ES-I3 (cell line): ENCODE measurements around the gene FRMPD1.
"Not testable (repeated sequence)": the region's sequence is repeated elsewhere in the genome, so short reads cannot be mapped to it uniquely, and the experiment has no call there.

ENCODE experiments used
- H3K36me3 ChIP-seq: 2 replicates; pipeline ENCODE4 v1.6.1; 2013; ENCODE audit warnings: mild to moderate bottlenecking, low read length, control low read depth, moderate library complexity; ENCODE audit not compliant: insufficient read depth
- H3K4me1 ChIP-seq: 2 replicates; pipeline ENCODE4 v1.6.1; 2013; ENCODE audit warnings: mild to moderate bottlenecking, control low read depth, low read length; ENCODE audit not compliant: insufficient read depth
- H3K9ac ChIP-seq: 2 replicates; pipeline ENCODE4 v1.6.1; 2013; ENCODE audit warnings: low read depth, mild to moderate bottlenecking, low read length, moderate library complexity
- H3K9me3 ChIP-seq: 2 replicates; pipeline ENCODE4 v1.6.1; 2013; ENCODE audit warnings: mild to moderate bottlenecking, low read length, moderate library complexity; ENCODE audit not compliant: control insufficient read depth, insufficient read depth

Gene FRMPD1

GRCh38 chr9:37650873-37651768 lies at the start of gene FRMPD1:
TSS of gene FRMPD1 (plus strand) at chr9:37650954. CDS start at chr9:37692642, 41,688 bp downstream.
- H3K9ac ChIP-seq, result peak within 1 kb of the TSS; percentile 67
- no peaks in the 10 kb centered on the region for H3K9me3 ChIP-seq
- H3K36me3 ChIP-seq, result no peaks in the 10 kb centered on the region
- 0 out of 2 replicates have a peak, but pooled peaks cover 7% of the 10 kb centered on the region for H3K4me1 ChIP-seq

- not testable (repeated sequence) for H3K9me3 ChIP-seq, H3K36me3 ChIP-seq, H3K4me1 ChIP-seq, H3K9ac ChIP-seq
Observed at GRCh38 chr9:37602061-37602460, 48.7 kb upstream of the FRMPD1 start.

GRCh38 chr9:37602817-37603216 lies 47.9 kb upstream of the FRMPD1 start:
- no peaks in the 10 kb centered on the region for H3K4me1 ChIP-seq
- H3K9me3 ChIP-seq, result no peaks in the 10 kb centered on the region
- H3K36me3 ChIP-seq, result no peaks in the 10 kb centered on the region
- H3K9ac ChIP-seq, result no peak overlapping the region

GRCh38 chr9:37604296-37604695 lies 46.5 kb upstream of the FRMPD1 start:
- H3K36me3 ChIP-seq, result no peaks in the 10 kb centered on the region
- no peaks in the 10 kb centered on the region for H3K4me1 ChIP-seq
- no peak overlapping the region for H3K9ac ChIP-seq
- no peaks in the 10 kb centered on the region for H3K9me3 ChIP-seq

- no peak overlapping the region for H3K9ac ChIP-seq
- no peaks in the 10 kb centered on the region for H3K36me3 ChIP-seq
- H3K4me1 ChIP-seq, result no peaks in the 10 kb centered on the region
- H3K9me3 ChIP-seq, result no peaks in the 10 kb centered on the region
Observed at GRCh38 chr9:37608250-37608649, 42.5 kb upstream of the FRMPD1 start.

- Histone ChIP-seq H3K9me3 (no peaks in the 10 kb centered on the region), H3K9ac (no peak overlapping the region), H3K36me3 (no peaks in the 10 kb centered on the region), H3K4me1 (no peaks in the 10 kb centered on the region)
Observed at GRCh38 chr9:37609735-37610397, 40.9 kb upstream of the FRMPD1 start.

GRCh38 chr9:37611014-37611413 lies 39.7 kb upstream of the FRMPD1 start:
- Histone ChIP-seq H3K9ac (no peak overlapping the region), H3K9me3 (no peaks in the 10 kb centered on the region), H3K4me1 (no peaks in the 10 kb centered on the region)

GRCh38 chr9:37611961-37612360 lies 38.8 kb upstream of the FRMPD1 start:
- Histone ChIP-seq H3K9me3 (no peaks in the 10 kb centered on the region), H3K4me1 (no peaks in the 10 kb centered on the region), H3K36me3 (no peaks in the 10 kb centered on the region), H3K9ac (no peak overlapping the region)

More at GRCh38 chr9:37611014-37611413, 39.7 kb upstream of the FRMPD1 start:
- H3K36me3 ChIP-seq, result no peaks in the 10 kb centered on the region

- H3K4me1 ChIP-seq, result 0 out of 2 replicates have a peak, but pooled peaks cover 5% of the 10 kb centered on the region
Observed at GRCh38 chr9:37617161-37617560, 33.6 kb upstream of the FRMPD1 start.

GRCh38 chr9:37617832-37618231 lies 32.9 kb upstream of the FRMPD1 start:
- Histone ChIP-seq H3K9ac (no peak overlapping the region), H3K36me3 (no peaks in the 10 kb centered on the region), H3K9me3 (no peaks in the 10 kb centered on the region), H3K4me1 (0 out of 2 replicates have a peak, but pooled peaks cover 5% of the 10 kb centered on the region)

More at GRCh38 chr9:37617161-37617560, 33.6 kb upstream of the FRMPD1 start:
- Histone ChIP-seq H3K36me3 (no peaks in the 10 kb centered on the region), H3K9ac (no peak overlapping the region), H3K9me3 (no peaks in the 10 kb centered on the region)

- H3K9ac ChIP-seq, result no peak overlapping the region
- peaks cover 9% of the 10 kb centered on the region; the same call in 1 of the 2 replicates for H3K4me1 ChIP-seq
- H3K9me3 ChIP-seq, result no peaks in the 10 kb centered on the region
- H3K36me3 ChIP-seq, result no peaks in the 10 kb centered on the region
Observed at GRCh38 chr9:37618817-37619216, 31.9 kb upstream of the FRMPD1 start.

GRCh38 chr9:37619806-37620205 lies 30.9 kb upstream of the FRMPD1 start:
- Histone ChIP-seq H3K9ac (no peak overlapping the region), H3K4me1 (peaks cover 15% of the 10 kb centered on the region; the same call in 1 of the 2 replicates), H3K36me3 (no peaks in the 10 kb centered on the region), H3K9me3 (no peaks in the 10 kb centered on the region)

GRCh38 chr9:37620396-37620795 lies 30.4 kb upstream of the FRMPD1 start:
- peaks cover 15% of the 10 kb centered on the region; the same call in 1 of the 2 replicates for H3K4me1 ChIP-seq
- H3K36me3 ChIP-seq, result no peaks in the 10 kb centered on the region
- no peaks in the 10 kb centered on the region for H3K9me3 ChIP-seq
- no peak overlapping the region for H3K9ac ChIP-seq

- Histone ChIP-seq H3K36me3 (no peaks in the 10 kb centered on the region), H3K4me1 (peaks cover 15% of the 10 kb centered on the region; the same call in 1 of the 2 replicates), H3K9me3 (no peaks in the 10 kb centered on the region), H3K9ac (no peak overlapping the region)
Observed at GRCh38 chr9:37621273-37622121, 29.3 kb upstream of the FRMPD1 start.
